ENCODE measurements around the gene SETD5.

Gene SETD5

DNA sequence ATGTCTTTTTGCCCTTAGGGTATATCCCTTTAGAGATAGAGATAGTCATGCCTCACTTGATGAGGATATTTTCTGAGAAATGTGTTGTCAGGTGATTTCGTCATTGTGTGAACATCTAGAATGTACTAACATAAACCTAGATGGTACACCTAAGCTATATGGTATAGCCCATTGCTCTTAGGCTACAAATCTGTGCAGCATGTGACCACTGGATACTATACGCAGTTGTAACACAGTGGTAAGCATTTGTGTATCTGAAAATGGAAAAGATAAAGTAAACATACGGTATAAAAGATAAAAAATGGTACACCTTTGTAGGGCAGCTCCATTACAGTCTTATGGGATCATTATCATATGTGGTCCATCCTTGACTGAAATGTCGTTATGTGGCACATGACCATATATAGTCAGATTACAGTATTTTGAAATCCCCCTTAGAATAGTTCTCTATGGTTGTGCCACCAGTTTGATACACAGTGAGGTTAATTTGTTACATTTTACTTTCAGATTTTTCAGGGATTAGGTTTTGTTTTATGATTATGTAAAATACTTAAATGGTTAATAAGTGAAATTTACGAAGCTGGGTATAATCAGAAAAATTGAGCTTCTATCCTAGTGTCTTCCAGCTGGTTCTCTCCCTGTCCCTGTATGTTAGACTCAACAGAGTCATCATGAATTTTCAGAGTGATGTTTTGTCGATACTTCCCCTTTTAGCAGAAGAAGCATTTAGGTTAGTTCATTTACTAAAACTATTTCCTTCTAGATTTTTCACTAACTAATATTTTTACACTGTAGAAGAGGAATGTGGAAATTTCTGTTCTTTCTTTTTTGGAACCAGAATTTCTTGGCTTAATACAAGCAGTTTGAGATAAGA is 12.8 kb downstream of the SETD5 start:
- no peak for DNase-seq (ENCODE audit: low read depth)

GRCh38 chr3:9411302-9411701 is 13.9 kb downstream of the SETD5 start:
- DNase-seq (ENCODE audit: low read depth) = no peak

- DNase-seq (ENCODE audit: low read depth) = no peak
These were observed 14.9 kb downstream of the SETD5 start for GRCh38 chr3:9412293-9412692.

DNA sequence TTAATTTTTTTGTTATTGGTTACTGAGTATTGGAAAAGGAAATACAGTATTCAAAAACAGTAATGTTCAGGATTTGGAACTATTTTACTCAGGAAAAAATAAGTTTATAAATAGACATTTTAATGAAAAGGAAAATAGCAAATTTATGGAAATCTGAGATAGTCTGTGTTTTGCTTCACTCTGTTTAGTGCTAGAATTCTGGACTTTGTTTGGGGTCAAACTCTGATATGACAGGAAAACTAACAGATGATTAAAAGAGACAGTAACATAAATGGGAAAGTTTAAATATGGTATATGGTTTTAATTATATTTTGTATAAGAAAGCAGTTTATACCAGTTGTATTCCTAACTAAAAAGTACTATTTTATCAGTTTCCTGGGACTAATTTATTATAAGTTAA is 17.4 kb downstream of the SETD5 start:
- no peak for DNase-seq (ENCODE audit: low read depth)

- DNase-seq (ENCODE audit: low read depth) = no peak
These were observed 18.2 kb downstream of the SETD5 start for GRCh38 chr3:9415485-9416138.

GRCh38 chr3:9416139-9416780 is 18.8 kb downstream of the SETD5 start:
- DNase-seq (ENCODE audit: low read depth) = no peak

DNA sequence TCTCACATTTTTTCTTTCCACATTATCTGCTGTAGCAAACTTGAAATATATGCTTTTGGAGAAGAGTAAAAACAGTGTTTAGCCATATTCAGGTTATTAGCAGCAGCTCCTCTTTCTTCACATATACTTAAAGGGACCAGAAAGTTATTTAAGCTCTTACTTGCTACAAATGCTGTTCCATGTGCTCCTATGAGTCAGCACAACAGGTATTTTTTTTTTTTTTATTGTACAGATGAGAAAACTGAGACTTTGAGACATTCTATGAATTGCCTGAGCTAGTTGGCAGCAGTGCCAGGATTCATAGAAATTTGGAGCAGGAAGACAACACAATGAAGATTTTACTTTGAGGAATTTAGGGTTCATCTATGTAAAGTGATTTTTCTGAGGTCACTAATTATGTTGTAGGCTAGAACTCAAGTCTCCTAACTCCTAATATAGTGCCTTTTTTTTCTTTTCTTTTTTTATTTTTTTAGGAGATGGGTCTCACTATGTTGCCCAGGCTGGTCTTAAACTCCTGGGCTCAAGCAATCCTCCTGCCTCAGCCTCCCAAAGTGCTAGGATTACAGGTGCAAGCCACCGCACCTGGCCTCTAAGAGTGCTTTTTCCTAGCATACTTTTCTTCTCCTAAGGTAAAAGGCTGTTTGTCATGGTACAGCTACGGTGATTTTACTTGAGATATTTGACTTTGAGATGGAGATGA is 23.6 kb downstream of the SETD5 start:
- DNase-seq (ENCODE audit: low read depth) = no peak

DNA sequence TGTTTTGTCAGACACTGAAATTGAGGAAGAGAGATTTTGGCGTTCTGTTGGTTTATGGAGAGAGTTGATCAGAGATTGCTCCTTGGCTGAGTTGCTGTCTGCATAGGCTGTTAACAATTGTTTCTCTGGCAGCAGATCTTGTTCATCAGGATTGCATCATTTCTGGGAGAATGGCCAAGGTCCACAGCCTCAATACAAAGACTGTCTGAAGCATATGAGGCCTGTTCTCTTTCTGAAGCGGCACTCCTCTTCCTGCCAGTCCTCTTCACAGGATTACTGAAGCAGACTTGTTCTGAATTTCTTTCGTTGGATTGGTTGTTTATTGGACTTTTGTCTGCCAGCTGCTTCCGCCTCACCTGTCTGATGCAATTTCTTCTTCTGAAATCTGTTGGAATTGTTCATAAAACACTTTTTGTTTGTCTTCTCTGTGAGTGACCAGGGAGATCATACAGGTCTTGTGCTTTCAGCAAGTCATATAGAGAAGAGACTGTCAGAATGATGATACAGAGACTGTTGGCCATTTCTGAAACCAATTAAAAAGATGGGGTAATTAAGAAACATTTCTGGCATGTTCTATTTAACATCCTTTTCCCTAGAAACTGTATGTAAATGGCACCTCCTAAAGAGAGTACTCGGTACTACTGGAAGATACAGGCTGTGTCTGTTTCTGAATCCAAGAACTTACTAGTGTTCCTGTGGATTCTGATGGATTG is 25.5 kb downstream of the SETD5 start:
- DNase-seq (ENCODE audit: low read depth) = no peak

- no peak for DNase-seq (ENCODE audit: low read depth)
These were observed 31.0 kb downstream of the SETD5 start for GRCh38 chr3:9428411-9428810.

GRCh38 chr3:9430733-9431132 is 33.3 kb downstream of the SETD5 start:
- DNase-seq (ENCODE audit: low read depth) = no peak

DNA sequence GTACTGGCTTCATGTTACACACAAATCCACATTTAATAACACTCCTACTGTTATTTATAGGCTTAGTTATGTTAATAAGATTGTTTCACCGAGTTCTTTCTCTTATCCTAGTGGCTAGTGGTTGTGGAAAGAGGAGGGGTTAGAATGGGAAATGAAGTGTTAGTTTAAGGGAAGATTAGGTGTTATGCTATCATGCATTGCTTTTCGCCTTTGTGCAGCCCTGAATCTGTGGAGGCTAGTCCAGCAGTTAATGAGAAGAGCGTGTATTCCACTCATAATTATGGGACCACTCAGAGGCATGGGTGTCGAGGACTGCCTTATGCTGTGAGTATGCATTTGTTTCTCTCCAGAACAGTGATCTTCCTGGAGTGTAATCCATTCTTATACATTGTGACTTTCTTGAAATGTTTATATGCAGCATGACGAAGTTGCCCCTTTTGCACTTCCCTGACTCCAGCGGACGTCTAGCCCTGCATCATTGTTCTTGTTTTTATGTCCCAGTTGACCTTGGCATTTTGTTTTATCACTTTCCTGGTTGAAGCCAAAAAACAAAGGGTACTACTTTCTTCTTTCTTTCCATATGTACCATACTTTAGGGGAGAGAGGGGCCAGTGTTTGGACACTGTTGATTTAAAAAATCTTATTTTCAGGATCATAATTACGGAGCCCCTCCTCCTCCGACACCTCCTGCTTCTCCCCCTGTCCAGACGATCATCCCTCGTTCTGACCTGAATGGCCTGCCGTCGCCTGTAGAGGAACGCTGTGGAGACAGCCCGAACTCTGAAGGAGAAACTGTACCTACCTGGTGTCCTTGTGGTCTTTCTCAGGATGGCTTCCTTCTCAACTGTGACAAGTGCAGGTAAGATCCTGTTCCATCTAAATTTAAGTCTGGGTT is 36.5 kb downstream of the SETD5 start:
- DNase-seq (ENCODE audit: low read depth) = no peak

GRCh38 chr3:9435316-9435715 is 37.9 kb downstream of the SETD5 start:
- DNase-seq (ENCODE audit: low read depth) = no peak

- no peak for DNase-seq (ENCODE audit: low read depth)
These were observed 41.9 kb downstream of the SETD5 start for GRCh38 chr3:9439331-9439730.

- no peak for DNase-seq (ENCODE audit: low read depth)
These were observed 44.2 kb downstream of the SETD5 start for GRCh38 chr3:9441501-9442221.

DNA sequence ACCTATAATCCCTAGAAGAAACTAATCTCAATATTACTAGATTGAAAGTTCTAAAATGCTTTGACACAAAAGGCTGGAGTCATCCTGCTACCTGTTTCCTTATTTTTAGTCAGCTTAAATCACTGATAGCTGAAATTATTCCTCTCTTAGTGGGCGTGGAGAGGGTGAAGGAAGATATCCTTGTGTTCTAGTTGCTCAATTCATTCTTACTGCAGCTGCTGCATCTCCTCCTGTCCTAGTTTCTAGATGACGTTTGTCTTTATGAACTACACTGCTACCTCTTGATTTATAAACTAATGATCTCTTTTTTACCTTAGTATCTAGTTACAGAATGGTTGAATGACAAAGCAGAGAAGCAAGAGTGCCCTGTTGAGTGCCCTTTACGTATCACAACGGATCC is 50.7 kb downstream of the SETD5 start:
- no peak for DNase-seq (ENCODE audit: low read depth)

GRCh38 chr3:9448643-9449042 is 51.2 kb downstream of the SETD5 start:
- DNase-seq (ENCODE audit: low read depth) = no peak

DNA sequence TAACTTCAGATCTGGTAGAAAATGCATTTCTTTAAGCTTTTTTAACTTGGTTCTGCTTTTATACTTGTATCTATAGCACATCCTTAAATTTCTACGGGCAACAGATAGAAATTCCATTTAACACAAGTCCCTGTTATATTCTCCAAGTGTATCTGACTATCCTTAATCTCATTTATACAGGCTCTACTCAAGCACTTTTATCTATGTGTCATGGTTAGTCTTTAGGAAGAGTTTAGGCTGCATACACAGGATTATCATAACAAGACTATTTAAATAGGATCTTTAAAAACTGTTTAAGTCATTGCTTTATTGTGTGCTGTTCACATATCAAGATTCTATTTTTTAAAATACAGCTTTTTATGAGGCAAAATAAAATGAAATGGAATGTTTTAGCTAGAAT is 52.7 kb downstream of the SETD5 start:
- no peak for DNase-seq (ENCODE audit: low read depth)

- no peak for DNase-seq (ENCODE audit: low read depth)
These were observed 53.6 kb downstream of the SETD5 start for GRCh38 chr3:9450991-9451390.

- DNase-seq (ENCODE audit: low read depth) = no peak
These were observed 55.0 kb downstream of the SETD5 start for GRCh38 chr3:9452417-9452816.

DNA sequence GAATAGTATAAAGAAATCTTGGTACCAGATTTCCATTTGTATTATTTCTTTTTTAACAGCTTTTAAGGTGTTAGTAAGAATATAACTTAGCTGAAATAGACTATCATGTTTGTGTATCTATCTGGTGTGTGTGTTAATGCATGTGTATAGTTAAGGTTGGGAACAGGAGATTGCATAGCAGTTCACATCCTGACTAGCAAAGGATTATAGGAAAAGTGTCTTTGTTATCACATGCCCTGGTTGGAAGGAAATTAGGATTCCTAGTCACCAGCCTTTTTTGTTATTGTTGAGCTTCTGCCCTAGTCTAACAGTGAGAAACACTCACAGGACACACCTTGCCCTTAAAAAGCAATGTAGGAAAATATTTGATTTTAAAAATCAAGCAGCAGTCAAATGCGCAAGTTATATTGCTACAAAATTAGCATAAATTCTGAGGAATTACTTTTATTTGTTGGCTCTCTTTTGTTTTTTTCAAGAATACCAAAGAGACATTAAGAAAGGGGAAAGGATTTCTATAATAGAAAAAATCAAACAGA is 58.2 kb downstream of the SETD5 start:
- DNase-seq (ENCODE audit: low read depth) = no peak

All from T-helper 22 cell (primary cell).